GM18858 (cell line): ENCODE data around the gene ARHGAP10.
"Not testable (repeated sequence)": the region's sequence is repeated elsewhere in the genome, so short reads cannot be mapped to it uniquely, and the experiment has no call there.

Source experiments
- ATAC-seq: cut with Tn5 transposase; IDR thresholded peaks from one replicate; pipeline ENCODE4 v1.9.1; 2021; ENCODE audit not compliant: unreplicated experiment

Gene ARHGAP10

DNA sequence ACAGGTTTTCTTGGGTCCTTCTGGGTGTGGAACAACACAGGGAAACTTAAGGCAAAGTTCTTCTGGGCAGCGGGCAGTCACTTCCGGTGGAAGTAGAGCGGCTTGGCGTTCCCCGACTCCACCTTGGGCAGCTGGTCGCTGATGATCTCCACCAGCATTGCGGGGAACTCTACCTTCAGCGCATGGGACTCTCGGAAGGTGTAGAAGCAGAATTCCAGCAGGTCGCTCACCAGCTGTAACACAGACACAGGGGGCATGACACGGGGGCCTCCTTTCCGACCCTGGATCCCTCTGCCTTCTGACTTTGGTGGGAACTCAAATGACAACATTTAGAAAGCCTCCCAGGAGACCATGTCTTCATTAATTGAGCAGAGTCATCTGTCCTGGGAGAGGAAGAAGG lies 349.4 kb downstream of the ARHGAP10 start:
- ATAC-seq = no peak

DNA sequence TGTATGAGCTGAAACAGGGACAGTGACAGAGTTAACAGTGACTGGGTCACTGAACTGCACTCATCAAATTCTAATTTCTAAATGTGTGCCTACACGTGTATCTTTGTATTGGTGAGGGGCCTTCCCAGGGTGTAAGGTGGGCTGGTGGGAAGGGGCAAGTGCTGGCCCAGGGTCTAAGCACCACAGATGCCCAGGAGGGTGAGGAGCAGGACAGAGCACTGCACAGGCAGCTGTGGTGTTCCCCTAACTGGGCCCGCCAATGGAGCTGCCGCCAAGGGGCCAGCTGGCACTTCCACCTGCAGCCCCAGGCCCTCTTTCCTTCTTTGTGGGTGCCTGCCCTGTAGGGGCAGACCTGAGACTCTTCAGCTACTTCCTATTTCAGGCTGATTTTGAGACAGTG lies 349.9 kb downstream of the ARHGAP10 start:
- ATAC-seq = no peak

DNA sequence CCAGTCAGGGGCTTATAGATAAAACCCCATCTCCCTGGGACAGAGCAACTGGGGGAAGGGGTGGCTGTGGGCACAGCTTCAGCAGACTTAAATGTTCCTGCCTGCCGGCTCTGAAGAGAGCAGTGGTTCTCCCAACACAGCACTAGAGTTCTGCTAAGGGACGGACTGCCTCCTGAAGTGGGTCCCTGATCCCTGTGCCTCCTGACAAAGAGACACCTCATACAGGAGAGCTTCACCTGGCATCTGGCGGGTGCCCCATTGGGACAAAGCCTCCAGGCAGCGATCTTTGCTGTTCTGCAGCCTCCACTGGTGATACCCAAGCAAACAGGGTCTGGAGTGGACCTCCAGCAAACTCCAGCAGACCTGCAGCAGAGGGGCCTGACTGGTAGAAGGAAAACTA lies 351.2 kb downstream of the ARHGAP10 start:
- not testable (repeated sequence) for ATAC-seq

DNA sequence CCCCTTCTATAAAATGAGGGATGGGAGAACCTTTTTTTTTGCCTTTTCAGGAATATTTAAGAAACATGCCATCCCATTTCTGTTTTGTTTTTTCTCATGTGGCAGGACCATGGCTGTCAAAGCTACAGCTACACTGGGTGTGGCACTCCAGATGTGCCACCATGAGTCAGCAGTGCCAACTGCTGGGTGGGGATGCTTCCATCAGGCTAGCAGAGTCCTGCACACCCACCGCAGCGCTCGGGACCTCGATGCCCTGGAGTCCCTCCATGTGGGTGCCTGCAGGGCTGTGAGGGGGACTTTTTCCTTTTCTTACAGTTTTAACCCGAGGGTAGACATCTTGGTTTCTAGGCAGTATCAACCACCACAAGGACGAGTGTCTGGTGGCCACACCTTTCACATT lies 357.7 kb downstream of the ARHGAP10 start:
- no peak for ATAC-seq

DNA sequence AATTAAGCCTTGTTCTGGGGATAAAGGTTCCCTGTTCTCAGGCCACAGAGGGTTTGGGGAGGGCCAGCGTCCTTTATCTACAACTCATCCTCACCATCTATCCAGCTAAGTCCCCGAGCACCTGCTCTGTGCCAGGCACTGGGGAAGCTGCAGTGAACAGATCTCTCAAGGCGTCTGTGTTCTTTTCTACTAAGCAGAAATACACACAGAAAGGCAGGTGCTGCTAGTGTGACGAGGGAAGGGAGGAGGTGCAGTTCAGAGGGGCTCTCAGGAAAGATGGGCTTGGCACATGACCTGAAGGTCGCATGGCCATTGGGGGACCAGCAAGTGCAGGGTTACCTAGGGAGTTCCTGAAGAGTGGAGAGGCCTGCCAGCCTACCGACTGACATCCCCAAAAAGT lies 358.1 kb downstream of the ARHGAP10 start:
- no peak for ATAC-seq

DNA sequence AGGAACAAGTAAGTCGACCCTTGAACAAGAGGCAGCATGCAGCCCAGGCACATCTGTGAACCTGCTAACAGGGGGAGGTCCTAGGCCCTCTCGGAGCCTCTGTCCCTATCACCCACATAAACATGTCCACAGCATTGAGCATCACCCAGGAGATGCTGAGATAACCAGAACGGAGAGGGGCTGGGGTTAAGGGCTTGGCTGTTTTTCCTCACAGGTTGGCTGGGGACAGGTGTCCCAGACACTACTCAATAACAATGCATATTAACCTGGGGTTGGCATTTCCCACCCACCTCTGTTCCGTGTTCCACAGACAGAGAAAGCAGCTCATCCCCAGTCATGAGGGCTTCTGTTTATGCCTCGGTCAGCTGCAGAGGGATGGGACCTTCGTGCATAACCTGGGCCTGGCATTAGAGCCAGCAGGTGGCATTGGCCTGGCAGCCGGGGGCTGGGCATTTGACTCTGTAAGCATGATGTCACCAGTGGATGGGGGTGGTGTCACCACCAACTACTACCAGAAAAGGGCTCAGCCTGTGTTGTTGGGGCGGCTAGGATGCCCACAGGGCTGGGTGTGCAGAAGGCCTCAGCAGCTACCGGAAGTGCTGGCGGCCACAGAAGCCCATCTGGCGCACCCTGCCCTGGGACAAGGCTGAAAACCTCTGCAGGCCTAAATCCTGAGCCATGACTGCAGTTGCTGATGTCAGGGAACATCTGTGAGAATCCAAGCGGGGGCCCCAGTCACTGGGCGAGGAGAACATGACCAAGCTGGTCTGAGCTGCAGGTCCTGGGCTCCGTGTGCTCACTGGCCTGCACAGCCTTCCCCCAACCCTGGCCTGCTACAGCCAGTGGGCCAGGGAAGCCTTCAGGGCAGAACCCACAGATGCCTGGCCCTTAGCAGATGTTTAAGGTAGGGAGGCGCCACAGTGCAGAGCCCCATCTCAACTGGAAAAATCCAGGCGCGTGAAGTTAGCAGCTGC lies 358.9 kb downstream of the ARHGAP10 start:
- no peak for ATAC-seq

DNA sequence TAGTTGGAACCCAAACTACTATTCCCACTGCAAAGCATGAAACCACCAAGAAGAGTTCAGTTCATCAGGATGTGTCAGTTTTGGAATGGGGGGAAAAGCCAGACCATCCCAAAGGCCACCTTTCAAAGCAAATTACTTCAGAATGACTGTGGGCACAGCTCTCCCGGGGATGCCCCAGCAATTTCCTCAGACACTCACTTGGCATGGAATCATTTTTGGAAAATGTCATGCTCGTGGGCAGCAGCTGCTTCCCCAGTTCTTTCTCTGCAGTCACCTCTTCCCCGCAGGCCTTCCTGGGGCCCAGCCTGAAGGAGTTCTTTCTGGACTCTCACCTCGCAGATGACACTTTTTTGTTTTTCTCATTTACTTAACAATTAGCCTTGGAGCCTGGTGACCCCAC lies 360.0 kb downstream of the ARHGAP10 start:
- ATAC-seq = no peak

DNA sequence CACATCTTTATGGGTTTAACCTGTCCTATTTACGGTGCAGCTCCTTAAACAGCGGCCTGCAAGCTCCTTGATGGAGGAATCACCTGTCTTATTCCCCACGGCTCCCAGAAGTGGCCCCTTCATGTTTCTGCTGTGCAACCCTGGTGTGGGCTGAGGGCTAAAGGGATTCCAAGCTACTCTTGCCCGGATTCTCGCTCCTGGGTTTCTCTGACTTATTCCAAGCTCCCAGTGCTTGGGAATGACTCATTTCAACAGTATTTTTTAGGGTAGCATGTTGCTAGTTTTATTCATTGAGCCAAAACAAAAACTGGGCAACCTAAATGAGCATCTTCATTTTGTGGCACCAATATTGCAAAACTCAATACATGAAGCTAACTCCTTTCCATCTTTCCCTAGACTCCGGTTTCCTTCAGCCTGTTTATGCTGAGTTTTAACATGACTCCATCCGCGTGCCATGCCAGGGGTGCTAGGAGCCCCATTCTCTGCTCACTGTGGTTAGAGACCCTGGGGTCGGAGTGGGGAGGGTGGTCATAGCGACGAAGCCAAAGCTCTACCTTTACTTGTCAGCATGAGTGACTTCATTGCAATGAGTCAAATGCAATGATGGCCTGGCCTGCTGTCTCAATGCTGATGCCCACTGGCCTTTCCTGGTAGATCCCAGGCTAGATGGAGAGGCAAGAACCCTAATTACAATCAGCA lies 360.6 kb downstream of the ARHGAP10 start:
- ATAC-seq = no peak

DNA sequence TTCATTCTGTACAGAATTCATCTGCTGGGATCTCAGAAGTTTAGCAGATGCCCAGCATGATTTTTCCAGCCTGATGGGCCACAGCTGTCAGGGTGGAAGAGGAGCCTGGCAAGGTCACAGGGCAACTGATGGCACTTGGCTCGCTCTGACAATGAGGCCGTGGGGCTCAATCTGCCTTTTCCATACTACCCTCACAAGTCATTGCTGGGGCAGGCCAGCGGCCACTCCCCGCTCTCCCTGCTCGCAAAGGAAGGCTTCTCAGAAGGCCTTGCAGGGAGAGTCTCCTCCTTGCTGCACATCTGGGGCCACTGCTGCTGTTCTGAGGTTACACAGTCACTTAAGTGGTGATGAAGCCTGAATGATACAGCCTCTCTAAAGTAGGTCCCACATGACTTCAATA lies 361.2 kb downstream of the ARHGAP10 start:
- no peak for ATAC-seq

DNA sequence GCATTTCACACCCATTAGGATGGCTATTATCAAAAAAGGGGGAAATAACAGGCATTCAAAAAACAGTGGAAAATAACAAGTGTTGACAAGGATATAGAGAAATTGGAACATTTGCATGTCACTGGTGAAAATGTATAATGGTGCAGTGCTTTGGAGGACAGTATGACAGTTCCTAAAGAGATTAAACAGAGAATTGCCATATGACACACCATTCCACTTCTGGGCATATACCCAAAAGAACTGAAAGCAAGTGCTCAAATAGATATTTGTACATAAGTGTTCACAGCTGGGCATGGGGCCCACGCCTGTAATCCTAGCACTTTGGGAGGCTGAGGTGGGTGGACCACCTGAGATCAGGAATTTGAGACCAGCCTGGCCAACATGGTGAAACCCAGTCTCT lies 362.3 kb downstream of the ARHGAP10 start:
- ATAC-seq = no peak

DNA sequence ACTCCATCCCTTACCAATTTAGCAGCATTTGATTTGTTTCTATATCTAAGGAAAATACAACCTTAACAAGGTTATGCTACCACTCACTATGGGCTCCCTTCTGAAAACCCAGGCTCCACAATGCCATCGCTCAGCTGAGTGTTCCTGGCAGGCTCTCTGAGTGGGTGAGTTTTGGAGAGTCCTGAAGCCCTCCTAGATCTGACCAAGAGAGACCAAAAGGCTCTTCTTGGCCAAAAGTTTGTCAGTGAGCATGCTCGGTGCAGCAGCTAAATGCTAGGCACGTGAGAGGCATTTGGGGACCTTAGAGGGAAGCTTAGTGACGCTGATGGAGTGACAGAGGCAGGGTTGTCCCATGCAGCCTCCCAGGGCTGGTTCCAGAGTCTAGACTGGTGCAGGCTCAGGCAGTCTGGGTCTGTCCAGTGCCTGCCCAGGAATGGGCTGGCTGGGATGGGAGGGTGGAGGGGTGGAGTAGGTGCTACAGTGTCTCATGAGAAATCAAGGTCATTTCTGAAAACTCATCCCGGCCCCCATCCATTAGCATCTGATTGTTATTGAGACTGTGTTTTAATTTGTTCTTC lies 363.5 kb downstream of the ARHGAP10 start:
- ATAC-seq = no peak

DNA sequence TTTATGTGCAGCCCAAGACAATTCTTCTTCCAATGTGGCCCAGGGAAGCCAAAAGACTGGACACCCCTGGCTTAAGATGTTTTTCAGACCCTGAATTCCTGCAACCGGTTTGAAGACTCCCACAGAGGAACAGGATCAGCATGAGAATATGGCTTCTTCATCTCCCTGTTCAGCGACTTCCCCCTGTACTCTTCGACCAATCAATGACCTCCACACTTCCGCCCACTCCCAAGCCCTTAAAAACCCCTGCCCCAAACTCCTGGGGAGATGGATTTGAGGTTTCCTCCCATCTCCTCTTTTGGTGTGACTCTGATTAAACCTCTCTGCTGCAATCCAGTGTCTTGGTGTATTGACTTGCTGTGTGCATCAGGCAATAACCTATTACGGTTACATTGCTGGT lies 365.9 kb downstream of the ARHGAP10 start:
- ATAC-seq = no peak

DNA sequence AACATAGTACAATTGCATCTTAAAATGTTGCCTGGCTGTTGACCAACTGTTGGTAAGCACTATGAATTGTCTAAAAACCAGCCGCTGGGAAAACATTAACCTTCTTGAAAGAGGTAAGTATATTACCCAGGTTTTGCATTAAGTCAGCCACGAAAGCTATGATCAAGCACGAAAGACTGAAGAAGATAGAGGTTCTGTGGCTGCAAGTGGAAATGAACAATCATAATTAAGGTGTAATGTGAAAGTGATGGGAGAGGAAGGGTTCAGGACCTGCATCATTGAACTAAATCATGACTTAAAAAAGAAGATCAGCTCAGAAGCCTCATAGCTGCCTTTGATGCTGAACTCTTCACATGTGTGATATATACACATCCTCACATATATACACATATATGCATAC lies 369.3 kb downstream of the ARHGAP10 start:
- ATAC-seq = no peak

DNA sequence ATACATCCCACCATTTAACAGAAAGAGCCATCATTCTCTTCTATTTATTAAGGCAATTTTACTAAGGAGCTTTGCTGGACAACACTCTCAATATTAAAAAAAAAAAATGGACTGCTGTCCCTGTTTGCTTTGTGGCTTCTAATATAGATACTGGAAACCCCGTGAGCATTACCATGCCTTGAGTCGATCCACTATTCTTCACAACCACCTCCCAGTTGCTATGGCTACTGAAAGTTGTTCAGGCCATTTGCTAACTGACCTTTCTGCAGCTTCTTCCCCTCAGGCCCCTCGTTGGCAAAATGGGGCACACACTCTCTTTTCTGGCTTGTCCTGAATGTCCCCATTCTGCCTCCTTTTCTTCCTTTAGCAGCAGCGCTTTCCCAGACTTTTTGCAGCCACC lies 369.9 kb downstream of the ARHGAP10 start:
- no peak for ATAC-seq

DNA sequence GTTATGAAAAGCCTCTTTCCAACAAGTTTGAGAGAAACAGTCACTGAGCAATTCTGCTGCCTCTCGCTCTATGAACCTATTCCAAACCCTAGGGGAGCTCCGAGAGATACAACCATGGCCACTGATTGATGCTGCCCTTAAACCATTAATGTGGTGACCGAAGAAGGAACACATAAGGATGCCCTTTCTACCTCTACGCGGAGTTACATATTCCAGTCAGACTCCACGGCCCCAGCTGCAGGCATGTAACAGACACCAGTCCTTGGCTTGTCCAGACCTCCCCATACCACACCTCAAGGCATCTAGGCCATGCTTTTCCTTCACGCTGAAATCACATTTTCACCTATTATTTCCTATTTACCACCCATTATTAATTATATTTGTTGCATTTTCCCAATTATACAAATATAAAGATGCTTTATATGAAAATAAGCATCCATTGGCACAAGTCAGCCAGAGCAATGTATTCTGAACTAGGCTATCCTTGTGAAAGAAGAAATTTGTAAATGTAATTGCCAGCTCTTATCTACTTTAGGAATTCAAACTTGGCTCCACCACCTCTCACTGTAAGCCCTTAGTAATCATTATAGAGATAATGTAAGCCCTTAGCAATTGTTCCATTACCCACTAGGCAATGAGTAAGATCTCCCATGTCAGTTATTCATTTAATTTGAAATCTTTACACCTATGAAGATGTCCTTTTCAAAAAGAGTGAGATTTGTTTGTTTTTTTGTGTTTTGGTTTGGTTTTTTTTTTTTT lies 371.9 kb downstream of the ARHGAP10 start:
- ATAC-seq = no peak

DNA sequence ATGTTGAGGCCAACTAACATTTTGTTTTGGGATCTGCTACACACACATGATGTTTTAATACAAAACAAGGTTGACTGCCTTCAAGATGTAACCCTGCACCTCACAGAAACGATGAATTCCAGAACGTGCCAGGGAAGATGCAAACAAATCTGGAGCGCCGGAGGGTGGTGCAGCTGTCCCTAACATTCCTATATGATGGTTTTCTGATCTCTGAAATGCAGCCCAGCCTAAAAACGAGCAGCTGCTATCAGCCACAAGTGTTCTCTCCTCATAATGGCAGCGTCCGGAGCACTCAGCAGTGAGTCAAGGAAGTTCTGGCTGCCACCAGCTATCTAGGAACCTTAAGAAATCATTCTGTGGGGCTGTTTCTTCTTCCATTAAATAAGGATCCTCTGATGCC lies 376.9 kb downstream of the ARHGAP10 start:
- ATAC-seq = no peak

DNA sequence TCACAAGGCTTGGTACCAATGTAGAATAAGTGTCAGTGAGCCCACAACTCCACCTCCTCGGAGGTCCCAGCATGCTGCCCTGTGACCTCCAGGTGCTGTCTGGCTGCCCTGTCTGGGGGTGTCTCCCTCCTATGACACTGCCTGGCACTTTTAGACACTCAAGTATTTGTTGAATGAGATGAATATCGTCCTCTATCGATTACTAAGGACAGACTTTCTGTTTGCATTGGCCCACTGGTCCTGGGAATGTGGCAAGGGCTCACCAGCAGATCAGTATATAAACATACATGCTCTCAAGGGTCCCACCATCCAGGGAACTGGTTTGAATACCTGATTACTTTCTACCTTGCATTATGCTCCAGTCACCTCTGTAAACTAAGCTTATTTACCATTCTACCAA lies 377.3 kb downstream of the ARHGAP10 start:
- ATAC-seq = no peak

DNA sequence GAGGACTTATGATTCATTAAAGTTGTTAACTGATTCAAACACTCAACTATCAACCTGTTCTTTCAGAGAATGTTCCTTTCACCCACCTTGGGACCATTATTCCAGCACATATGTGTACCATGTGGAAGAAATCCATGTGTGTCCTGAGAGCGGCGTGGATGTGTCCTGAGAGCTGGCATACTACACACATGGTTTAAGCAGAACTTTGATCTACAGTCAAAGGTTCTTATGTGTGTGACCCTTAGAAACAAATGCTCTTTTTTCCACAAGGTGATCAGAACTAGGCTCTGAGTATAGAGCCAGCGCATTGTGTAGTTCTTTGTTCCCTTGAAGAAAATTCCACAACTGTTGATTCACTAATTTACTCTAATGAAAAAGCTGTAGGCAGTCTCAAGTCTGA lies 378.3 kb downstream of the ARHGAP10 start:
- no peak for ATAC-seq

DNA sequence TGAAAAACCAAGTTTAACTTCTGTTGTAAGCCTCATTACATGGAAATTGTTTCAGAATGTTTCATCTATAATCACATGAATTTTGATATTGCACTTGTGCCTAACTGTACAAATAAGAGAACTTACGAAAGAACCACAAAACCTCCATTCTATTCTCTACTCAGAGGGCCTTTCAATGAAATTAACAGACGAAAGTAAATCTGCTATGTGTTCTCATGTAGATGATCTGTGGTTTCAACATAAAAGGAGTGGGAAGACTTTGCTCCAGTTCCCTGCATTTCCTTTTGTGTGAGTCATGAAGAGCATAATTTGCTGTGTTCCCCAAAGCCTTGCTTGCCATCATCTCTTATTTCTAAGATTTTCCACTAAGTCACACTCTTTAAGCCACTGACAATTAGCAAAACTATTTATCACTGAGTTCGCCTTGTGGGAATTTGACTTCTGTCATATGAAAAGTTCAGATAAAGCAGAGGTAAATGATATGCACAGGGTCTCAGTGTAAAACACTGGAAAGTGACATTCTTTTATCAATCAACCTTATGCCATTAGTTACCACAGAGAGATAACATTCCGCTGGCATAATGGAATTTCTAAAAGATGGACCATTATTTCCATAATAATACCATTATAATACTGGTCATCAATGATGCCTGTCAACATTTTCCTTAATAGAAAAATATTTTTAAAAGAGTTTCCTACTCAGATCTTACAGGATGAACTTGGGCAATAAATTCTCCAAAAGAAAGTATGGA lies 380.5 kb downstream of the ARHGAP10 start:
- no peak for ATAC-seq

DNA sequence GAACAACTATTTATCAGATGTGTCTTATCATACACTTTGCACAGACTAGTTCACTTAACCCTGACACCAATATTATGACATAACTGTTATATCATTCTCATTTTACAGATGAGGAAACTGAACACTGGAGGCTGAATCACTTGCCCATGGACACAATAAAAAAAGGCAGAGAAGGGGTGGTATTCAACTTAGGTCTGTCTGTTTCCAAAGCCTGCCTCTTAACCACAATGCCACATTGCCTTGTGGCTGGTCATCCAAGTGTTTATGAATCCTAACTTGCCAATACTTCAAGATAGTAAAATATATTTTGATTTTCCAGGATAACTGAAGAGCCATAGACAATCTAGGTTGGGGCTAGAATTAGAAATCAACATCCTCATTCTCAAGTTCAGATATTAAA lies 382.5 kb downstream of the ARHGAP10 start:
- no peak for ATAC-seq

DNA sequence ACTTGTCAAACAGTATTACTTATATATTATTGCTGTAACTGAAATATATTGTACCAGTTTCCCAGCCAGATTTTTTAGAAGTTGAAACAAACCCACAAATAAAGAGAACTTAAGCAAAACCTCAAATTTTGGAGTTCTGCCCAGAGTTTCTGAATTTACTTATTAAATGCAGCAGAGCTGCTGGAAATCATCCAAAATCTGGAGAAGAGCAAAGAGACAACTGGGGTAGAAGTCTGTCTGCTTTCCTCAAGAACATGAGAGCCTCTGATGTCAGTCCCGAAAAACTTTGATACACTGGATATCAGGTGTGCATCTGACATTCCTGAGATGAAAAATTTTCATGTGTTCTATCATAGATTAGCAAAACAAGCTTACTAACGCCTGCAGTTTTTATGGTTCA lies 384.4 kb downstream of the ARHGAP10 start:
- no peak for ATAC-seq
